ENCODE results near the gene VWF.
"Not testable (repeated sequence)": the region's sequence is repeated elsewhere in the genome, so short reads cannot be mapped to it uniquely, and the experiment has no call there.

The VWF gene

DNA sequence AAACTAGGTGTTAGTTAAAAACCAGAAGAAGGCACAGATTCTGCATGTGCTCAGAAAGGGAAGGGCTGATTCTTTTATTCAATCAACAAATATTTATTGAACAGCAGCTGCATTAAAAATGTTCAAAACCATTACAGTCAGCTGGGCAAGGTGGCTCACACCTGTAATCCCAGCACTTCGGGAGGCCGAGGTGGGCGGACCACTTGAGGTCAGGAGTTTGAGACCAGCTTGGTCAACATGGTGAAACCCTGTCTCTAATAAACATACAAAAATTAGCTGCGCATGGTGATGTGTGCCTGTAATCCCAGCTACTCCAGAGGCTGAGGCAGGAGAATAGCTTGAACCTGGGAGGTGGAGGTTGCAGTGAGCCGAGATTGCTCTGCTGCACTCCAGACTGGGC, 22.4 kb downstream of the VWF start:
- not testable (repeated sequence) for DNase-seq

DNA sequence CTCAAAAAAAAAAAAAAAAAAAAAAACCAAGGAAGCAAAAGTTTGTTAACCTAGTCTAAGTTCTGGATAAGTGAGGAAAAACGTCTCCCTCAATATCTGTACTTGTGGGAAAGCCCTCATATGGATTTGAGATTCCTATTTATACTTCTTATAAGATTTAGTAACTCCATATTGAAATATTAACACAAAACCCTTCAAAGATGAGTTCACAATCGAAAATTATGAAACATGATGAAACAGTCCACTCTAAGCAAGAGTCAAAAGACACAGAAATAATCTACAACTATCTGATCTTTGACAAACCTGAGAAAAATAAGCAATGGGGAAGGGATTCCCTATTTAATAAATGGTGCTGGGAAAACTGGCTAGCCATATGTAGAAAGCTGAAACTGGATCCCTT, 25.2 kb downstream of the VWF start:
- DNase-seq, result no peak

DNA sequence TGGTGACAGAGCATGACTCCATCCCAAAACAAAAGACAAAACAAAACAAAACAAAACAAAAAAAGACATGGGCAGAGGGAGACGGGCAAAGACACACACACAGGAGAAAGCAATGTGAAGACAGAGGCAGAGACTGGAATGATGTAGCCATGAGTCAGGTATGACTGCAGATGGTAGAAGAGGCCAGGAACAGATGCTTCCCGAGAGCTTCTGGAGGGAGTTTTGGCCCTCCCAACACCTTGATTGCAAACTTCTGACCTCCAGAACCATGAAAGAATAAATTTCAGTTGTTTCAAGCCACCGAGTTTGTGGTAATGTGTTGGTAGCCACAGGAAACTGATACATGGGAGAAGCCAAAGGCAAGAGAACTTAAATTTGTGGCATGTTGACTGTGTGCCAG, 27.1 kb downstream of the VWF start:
- no peak for DNase-seq

DNA sequence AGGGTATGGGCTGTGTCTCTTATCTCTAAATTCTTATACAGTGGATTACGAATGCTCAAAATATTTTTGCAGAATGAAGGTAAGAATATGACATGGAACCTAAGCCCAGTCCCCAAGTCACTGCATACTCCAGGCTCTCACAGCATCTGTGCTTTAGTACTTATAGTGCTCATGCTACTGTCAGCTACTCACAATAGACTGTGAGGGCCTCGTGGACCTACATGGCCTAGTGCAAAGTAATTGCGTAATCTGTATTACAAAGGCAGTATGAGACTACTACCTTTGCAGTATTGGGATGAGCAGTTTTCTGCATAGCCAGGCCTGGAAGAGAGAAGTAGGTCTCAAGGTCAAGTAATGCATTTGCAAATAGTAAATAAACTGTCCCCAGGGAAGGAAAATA, 27.9 kb downstream of the VWF start:
- no peak for DNase-seq

DNA sequence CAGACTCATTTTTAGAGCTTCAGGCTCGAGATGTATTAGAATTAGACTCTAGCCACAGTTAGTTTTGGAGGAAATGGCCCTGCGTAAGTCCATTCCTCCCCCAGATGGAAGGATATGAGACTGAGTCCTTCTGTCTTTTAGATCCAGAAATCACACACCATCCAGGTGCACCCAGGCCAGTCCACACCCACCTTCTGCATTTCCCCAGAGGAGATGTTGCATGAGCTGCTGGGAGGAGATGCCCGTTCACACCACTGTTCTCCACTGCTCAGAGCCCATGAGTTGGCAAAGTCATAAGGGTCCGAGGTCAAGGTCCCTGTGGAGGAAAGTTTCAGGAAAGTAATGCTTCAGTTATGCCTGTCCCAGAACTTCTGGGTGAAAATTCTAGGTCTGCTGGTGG, 29.2 kb downstream of the VWF start:
- no peak for DNase-seq

DNA sequence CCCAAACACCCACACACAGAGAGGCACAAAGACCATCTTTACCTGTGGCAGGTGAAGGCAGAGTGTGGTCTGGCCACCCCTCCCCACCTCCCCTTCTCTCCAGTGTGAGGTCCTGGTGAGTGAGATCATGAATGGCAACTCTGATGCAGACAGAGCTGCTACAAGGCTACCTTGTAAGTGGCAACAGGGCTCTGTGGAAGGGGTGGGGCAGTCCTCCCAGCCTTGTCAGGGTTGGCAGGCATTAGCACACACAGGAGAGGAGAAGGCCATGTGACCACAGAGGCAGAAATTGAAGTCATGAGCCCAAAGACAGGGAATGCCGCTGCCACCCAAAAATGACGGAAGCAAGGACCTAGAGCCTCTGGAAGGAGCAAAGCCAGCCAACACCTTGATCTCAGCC, 30.7 kb downstream of the VWF start:
- DNase-seq, result no peak

DNA sequence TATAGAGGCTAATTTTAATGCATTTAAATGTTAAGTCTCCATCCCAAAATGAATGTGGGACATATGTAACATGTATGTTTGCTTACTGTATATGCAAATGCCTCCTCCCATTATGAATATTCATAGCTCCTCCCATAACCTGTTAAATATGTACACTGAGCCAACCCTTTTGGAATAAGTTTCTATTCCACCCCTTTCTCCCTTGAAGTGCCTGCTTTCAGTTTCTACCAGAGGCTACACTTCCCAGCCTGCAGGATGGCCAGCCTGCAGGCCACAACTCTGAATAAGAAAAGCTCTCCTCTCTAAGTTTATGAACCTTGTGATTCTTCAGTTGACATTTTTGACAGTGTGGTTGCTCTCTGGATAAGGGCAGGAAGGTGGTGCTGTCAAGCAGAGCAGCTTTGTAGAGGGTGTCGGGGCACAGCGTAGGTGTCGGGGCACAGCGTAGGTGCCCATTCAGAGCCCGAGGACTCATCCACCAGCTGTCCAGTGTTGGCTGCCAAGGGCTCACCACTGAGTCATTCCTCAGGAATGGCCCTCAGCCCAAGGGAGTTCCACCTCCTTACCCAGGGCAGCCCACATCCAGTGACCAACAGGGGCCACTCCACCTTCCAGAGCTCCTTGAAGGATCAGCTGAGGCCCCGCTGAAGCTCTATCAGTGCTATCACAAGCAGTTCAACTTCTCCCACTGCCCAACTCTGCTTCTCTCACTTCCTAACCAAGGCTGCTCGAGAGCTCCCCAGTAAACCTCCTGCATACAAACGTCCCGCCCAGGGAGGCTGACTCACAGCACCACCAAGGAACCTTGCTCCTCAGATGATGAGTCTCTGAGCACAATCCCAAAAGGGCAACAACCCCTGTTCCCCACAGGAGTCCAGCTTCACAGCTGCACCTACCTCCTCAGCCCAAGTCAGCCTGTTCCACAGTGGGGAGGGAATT, 31.4 kb downstream of the VWF start:
- DNase-seq, result no peak

DNA sequence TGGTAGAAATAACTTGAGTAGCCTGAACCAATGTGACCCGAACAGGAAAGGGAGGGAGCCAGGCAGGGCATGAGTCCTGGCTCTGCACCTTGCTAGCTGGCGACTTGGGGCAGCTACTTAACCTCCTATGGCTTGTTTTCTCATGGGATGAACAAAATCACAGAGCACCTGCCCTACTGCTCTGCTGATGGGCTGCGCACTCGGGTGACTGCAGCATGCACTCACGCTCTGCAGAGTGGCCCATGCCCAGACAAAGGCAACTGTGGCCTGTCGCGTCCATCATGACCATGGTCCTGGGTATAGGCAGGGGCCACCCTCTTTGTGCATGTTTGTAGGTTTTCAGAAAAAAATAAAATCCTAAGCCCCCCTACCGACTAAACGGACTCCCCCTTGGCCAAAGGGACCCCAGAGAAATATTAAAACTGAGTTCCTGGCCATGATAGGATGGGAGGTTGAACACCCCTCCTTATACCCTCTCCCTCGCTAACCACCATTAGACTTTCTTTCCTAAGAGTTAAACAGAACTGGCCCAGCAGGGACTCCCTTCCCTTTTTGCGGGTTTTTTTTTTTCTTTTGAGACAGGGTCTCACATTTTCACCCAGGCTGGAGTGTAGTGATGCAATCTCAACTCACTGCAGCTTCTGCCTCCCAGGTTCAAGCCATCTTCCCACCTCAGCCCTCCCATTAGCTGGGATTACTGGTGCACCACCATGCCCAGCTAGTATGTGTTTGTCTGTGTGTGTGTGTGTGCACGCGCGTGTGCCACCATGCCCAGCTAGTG, 32.5 kb downstream of the VWF start:
- DNase-seq, result no peak

DNA sequence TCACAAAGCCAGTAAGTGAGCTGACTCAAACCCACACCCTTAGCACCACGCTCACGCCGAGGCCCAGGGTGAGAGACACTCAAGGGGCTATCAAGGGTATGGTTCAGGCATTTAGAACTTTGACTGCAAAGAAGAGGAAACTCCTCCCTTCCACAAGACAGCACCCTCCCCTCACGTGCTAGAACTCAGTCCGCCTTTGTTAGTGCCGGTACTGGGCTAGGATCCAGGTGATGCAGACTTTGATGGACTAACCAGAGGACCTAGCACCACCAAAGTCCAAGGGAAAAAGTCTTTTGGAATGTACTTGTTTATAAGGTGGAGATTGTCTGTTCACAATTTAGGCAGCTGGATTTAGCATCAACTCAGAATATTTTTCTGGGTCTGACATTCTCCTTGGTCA, 33.7 kb downstream of the VWF start:
- DNase-seq, result no peak

DNA sequence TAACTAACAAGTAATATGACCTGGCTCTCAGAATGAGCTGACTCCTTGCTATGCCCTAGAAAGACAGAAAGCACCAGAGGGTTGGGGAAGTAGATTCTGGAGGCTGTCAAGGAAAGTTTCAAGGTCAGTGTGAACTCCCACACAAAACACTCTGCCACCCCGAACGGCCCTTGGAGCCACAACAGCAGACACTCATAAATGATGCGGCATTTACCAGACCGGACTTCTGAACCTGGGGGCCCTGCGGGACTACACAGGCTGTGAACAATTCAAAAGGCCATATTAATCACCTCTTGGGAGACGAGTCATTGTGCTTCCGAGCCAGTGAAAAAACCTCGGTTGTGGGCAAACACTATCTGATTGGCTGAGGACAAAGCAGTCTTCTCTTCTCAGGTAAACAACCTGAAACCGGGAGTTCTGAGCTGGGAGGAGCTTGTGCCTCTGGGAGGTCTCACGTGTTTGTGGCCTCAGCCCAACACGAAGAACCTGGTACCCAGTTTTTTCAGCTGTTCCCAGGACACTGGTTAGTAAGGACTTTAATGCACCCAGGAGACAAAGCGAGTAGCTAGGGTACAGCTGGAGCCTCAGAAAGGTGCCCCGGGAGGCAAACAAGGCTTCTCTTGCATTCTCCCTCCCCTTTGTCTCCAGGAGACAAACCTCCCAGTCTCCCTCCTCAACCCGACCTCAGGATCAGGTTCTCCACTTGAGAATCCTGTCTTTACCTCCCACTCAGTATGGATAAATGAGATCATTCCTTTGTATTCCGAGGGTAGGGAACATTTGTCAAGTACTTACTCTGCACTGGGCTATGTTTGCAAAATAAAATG, 35.3 kb downstream of the VWF start:
- DNase-seq, result no peak

DNA sequence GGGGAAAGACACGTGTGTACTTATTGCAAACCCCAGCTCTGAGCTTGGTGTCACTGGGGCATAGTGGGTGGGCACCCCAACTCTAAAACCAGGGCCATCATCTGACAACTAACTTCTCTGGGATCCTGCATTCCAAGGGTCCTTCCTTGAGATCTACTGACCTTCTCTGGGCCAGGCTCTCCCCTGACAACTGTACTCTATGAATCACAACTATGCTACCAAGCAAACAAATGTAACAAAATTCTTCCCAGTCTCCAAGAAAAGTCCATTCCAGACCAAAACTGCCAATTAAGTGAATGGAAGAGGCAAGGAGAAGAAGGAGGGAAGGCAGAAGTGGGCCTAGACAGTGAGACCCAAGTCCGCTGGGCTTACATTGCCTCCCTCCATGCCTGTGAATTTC, 38.2 kb downstream of the VWF start:
- DNase-seq, result no peak

DNA sequence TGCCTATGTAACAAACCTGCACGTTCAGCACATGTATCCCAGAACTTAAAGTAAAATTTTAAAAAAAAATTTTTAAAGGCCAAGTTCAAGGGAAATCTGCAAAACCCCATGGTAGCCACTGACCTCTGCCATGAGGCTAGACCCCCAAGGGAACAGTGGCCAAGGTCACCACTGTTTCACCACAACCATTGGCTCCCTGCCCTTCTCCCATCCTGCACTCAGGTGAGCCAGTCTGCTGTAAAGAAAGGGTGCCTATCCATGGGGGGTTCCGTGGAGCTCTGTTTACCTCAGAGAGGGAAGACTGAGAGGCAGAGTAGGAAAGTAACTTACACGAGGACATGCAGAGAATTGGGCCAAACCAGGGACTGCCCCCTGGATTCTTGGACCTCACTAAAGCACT, 38.6 kb downstream of the VWF start:
- DNase-seq, result no peak

DNA sequence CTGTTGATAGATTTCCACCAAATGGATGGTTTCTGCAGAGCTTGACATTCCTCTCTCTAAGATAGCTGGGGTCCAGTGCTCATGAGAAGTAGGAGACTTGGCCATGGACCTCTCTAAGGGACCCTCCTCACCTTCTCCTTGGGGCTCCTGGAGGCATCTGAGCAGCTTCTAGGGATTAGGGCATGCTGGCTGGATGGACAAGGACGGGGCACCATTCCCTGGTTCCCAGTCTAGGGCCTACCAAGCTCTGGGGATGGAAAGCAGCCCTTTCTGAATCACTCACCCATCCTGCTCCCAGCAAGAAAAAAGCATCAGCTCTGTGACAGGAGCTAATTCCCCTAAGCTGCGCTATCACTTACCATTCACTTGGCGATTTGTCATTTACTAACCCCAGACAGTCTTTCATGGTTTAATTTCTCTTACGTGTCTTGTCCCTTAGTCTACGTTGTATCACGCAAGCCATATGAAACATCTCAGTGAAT, 39.5 kb downstream of the VWF start:
- no peak for DNase-seq

DNA sequence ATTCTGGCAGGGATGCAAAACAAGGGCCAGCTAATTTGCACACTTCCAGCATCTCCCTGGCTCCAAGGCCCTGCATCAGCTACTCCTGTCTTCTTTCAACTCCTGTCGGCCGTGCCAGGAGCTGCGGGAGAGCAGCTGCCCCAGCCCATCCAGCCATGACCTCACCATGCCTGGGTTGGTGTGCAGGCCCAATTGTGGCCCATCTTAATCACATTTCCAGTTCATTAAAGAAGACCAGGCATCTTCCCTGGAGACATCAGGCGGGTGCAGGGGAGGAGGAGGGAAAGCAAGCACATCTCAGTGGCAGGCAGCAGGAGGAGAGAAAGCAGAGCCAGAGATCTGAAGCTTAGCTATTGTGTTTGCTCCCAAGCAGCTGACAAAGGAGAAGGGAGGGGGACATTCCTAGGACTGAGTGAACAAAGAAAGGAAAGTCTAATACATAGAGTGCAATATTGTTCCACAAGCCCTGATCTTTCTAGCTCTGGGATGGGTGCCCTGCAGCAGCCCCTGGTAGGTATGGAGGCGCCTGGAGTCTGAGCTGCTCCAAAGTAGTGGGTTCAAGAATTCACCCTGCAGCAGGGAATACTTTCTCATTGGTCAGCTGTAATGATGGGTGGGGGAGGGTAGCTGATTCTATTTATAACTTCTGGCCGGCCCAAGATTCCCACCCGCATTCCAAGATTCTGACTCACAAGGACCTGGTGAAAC, 40.1 kb downstream of the VWF start:
- no peak for DNase-seq

DNA sequence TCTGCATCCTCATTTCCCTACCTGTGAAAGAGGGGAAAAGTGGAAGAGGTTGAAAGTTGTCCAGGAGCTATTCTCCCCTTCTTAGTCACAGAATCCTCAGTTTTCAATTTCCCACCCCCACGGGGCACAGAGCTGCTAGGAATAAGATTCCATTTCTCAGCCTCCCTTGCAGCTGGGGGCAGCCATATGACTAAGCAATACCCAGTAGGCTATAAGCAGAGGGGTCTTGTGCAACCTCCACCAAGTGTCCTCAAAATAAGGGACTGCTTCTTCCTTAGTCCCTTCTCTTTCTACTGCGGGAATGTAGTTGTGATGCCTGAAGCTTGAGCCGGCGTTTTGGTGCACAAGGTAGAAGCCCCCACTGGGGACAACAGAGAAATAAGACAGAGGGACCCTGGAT, 40.9 kb downstream of the VWF start:
- DNase-seq, result no peak

DNA sequence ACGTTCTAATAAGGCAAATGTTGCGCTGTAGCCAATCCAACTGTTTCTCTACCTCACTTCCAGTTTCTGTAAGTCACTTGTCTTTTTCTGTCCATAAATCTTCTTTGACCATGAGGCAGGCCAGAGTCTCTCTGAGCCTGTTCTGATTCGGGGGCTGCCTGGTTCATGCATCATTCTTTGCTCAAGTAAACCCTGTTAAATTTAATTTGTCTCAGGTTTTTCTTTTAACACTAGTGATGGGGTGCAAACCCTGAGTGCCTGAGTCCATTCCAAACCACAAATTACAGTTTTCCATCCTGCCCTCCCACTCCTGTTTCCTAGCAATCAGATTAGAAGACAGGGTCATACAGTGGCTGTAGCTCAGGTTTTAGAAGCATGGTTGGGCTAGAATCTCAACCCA, 41.9 kb downstream of the VWF start:
- no peak for DNase-seq

DNA sequence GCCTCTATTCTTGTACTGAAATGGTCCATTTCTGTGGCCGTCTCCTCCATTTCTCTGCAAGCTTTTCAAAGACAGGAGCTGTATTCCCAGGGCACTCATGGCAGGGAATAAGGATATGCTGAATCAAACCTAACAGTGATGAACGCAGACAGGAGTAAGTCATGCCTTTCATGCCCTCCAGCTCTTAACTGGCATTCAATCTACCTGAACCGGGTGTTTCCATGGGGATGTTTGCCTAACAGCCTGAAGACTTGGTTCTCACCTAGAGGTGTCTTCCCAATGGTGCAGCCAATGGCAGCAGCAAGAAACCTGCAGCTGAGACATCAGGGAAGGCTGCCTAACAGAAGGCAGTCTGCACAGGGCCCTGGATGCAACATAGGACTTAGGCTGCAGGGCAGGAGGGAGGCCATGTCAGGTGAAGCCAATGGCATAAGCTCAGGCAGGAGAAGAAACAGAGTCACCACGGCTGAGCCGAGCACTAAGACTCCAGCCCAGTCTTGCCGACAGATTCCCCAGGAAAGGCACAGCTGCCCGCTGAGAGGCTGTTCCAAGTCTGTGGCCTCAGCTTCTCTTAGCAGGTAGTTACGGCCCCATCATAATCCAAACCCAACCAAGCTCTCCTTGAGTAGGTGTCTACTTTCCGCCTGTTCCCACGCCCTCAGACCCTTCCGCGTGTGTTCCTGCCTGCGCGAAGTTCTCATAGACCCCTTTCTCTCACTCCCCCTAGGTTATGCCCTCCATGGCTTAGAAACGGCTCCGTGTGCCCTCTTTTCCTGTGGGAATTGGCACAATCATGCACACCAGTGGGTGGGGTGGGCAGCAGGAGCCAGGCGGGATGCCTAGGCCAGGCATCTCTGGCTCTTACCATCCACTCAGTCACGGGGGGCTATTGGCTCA, 44.1 kb downstream of the VWF start:
- no peak for DNase-seq

DNA sequence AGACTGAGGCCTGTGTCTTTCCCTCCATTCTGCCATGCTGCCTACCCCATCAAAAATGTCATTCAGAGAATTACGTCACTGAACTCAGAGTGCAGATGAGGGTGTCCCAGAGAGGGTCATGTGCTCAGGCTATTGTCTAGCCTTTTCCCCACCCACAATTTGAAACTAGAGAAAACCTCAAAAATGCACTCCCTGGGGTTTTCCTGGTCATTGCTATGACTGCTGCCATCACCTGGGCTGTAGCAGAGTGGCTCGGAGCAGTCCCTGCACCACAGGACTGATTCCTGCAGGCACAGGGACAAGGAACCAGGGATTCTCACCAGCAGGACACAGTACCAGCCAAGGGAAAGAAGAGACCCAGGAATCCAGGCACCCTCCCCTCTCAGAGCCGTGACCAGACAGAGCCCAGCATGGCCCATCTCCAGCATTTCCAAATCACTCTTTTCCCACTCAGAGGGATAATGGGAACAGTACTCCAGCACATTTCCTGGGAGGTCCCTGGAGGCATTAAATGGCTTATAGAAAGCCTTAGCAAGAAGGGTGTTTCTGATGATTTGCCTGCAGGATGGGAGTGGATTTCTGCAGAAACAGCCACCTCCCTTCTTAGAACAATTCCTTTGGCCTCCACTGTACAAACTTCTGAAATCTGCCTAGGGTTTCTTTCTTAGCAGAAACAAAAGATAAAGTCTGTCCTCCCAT, 45.9 kb downstream of the VWF start:
- DNase-seq, result no peak

DNA sequence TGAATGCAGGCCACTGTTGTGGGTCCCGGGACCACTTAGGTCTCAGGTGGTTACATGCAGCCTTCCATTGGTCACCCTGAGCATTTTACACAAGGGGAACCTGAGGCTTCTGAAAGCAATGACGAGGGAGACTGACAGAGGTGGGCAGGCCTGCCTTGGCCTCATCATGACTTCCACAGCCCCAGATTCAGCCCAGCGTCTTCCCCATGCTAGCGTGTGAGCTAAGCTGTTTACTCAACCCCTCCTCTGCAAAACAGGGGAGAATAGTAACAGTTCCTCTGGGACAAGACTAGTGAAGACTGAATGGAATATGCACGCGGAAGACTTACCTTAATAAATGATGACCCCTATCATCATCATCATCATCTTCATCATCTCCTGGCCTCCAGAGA, 46.8 kb downstream of the VWF start:
- no peak for DNase-seq

DNA sequence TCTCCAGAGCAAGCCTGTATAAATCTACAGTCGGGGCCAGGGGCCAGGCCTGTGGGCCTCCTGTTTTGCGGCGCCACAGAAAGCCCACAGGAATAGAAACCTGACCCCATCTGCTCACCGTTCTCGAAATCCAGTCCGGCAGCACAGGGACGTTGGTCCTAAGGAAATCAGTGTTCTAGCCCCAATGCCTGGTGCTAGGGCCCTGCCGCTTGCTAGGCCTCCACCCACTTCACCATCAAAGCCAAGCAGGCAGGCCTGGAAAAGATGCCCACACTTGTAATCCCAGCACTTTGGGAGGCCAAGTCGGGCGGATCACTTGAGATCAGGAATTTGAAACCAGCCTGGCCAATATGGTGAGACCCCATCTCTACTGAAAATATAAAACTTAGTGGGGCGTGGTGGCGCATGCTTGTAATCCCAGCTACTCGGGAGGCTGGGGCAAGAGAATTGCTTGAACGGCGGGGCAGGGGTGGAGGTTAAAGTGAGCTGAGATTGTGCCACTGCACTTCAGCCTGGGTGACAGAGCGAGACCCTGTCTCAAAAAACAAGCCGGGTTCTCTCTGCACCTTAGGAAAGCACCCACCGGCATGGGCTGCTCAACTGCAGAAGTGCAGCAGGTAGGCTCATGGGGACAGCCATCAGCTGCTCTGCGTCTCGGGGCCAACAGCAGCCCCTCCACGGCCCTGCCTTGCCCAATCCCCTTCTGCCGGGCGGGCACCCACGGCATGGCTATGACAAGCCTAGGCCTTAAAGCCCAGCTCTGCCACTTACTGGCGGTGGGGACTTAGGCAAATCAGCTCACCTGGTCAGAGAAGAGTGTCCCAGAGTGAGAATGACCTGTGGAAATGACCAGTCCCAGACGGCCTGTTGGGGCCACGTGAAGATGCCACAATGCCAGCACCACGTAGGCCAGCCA, 47.4 kb downstream of the VWF start:
- no peak for DNase-seq
